Left ventricle myocardium superior (tissue), 1 donor: Measurements from ENCODE around the gene MSANTD1. TPM values are rescaled to one million over a fixed set of nuclear protein-coding genes. Genes with fewer than 3 reads are reported as not detected.

Source experiments
- ATAC-seq: fragments of 200-7000 bp; cut with Tn5 transposase; one replicate; pipeline ENCODE4 v1.9.1; 2020; ENCODE audit warnings: mild to moderate bottlenecking, moderate library complexity
- DNase-seq: peaks from one replicate; pipeline ENCODE4 v3.0.0-alpha.2; 2020
- intact Hi-C: fragments of 100-400 bp; cut with micrococcal nuclease; formaldehyde crosslinking; loops from one replicate; pipeline ENCODE4 v1.11.0; 2022
- long read RNA-seq: library from polyadenylated mRNA; unstranded; transcript quantifications from one replicate; pipeline ENCODE4 v2.0.0, GENCODE V29; 2021
- total RNA-seq: library from RNA; stranded (reverse); fragmentation: NEBNext Ultra II Directional; extraction: Animal tissue kit (Norgen Biotek cat#: 25700); gene quantifications from one replicate; pipeline ENCODE4 v1.2.1, GENCODE V29; 2021
- donor health status: DM: no; HTN: yes; CAD: no; lungs with severe emphysema.

The MSANTD1 gene
- 0.45 TPM for total RNA-seq
- long read RNA-seq: 0 reads

DNA sequence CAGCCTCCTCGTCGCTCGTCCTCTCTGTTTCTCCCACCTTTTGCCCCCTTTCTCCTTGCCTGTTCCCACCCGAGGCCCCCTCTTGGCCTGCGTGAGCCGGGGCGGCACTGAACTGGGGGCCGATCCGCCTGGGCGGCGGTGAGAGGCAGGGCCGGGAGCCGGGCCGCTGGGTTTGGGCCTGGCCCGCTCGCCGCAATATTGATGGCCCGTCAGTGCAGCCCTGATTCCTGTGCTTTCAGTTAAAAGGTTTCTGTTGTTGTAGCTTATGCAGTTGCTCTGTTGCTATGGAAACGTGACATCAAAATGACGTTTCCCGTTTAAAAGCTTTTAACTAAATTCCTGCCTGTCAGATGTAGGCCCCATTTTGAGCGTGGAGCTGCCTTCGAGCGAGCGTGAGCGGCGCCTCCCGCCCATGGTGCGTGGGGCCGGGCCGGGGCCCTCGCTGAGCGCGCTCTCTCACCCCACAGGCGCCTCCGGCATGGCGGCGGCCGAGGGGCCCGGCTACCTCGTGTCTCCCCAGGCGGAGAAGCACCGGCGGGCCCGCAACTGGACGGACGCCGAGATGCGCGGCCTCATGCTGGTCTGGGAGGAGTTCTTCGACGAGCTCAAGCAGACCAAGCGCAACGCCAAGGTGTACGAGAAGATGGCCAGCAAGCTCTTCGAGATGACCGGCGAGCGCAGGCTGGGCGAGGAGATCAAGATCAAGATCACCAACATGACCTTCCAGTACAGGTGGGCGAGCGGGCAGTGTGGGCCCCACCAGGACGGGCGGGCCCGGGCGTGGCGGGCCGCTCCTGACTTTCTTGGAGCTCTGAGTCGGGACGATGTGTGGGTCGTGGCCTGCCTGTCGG lies at the start of gene MSANTD1:
Gene MSANTD1, plus strand, starts transcription at position 349 of the 851 bp plus-strand sequence. Its CDS starts 64 bp downstream, at position 413.
- ATAC-seq (no peak), DNase-seq (no peak)
- intact Hi-C loops: no loop called here

DNA sequence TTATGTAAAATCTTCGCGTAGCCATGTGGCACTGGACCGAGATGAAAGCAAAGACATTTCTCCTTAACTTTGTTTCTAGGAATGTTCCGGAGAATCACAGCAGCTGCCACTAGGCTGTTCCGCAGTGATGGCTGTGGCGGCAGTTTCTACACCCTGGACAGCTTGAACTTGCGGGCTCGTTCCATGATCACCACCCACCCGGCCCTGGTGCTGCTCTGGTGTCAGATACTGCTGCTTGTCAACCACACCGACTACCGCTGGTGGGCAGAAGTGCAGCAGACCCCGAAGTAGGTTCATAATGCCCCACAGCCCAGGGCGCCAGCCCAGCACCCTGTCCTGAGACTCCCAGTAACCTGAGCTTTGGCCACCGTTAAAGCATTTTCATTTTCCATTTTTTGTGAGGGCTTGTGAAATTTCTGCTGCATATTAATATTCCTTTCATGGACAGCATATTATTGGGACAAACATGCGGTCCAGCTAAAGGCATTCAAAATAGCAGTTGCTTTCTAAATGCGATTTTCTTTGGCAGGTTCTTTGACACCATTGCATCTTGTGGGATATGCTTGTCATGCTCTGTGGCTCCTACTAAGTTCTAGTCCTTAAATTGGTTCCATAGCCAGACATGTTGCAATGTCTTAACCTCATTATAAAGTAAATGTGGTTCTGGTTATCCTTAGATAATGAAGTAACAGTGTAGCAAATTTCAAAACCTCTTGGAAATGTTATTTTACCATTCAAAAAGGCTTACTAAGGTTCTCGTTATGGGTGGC lies 49.1 kb upstream of the MSANTD1 start:
- DNase-seq (no peak), ATAC-seq (peak; percentile 57)
- intact Hi-C loops: no loop called here

DNA sequence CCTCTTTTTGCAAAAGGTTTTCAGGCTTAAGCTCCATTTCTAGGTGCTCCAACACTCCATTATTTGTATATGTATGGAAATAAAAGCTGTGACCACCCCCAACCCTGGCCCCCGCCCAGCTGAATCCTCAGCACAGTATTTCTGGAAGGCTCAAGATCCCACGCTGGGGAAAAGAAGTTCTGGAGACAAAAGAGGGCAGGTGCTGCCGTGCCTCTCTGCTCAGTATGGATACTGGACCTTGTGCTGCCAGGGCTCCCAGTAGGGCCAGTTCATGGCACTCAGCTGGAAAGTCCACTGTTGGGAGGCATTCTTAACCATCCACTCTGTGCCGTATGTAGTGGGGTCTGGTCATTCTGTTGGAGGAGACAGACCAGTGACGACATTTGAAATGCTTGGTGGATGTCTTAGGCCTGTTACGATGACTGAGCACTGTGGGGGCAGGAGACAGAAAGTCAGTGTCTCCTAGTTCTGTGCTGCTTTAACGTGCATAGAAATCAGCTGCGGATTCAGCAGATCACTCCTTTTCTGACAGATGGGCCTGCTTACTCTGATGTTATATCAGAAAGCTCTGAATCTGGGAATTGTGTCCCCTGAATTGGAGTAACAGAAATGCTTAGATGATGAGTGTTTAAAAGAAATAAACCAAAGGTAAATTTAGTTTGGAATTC lies 48.4 kb upstream of the MSANTD1 start:
- ATAC-seq: no peak
- intact Hi-C loops: no loop called here
- no peak for DNase-seq

DNA sequence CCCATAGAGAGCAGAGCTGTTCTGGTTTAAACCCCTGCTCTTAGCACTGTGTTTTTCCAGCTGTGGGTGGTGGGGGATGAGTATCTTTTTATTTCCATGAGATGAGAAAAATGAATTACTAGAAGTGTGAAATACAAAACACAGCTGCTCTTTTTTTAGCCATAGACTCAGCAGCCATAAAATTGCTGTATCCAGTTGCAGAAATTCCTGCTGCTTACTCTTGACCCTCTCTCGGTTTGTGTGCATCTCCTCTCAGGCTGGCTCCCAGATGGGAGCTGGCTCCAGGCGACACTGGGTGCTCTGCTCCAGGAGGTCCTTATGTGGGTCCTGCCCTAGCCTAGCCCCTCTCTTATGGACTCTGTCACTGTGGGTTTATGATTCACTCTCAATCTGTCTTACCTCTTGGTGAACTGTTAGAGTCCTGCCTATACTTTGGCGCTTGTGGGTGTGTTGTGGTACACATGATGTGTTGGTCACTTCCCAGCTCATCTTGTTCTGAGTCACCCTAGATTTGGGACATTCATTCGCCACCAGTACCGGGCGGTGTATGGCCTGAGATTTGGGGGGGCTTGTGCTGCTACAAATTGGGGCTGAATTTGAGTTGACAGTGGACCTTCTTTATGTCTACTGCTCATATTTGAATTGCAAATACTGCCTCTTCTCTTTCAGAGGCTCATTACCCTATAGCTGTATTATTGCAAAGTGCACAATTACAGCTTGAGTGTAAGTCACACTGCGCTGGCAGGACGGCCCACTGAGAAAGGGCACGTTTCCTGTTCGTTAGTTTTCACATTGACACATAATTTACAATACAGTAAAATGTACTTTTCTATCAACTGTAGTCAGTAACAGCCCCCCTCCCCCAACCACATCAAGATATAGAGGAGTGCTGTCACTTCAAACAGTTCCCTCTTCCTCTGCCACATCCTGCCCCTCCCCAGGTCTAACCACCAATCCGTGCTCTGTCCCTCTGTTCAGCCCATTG lies 46.9 kb upstream of the MSANTD1 start:
- intact Hi-C loops: no loop called here
- ATAC-seq (no peak), DNase-seq (no peak)

DNA sequence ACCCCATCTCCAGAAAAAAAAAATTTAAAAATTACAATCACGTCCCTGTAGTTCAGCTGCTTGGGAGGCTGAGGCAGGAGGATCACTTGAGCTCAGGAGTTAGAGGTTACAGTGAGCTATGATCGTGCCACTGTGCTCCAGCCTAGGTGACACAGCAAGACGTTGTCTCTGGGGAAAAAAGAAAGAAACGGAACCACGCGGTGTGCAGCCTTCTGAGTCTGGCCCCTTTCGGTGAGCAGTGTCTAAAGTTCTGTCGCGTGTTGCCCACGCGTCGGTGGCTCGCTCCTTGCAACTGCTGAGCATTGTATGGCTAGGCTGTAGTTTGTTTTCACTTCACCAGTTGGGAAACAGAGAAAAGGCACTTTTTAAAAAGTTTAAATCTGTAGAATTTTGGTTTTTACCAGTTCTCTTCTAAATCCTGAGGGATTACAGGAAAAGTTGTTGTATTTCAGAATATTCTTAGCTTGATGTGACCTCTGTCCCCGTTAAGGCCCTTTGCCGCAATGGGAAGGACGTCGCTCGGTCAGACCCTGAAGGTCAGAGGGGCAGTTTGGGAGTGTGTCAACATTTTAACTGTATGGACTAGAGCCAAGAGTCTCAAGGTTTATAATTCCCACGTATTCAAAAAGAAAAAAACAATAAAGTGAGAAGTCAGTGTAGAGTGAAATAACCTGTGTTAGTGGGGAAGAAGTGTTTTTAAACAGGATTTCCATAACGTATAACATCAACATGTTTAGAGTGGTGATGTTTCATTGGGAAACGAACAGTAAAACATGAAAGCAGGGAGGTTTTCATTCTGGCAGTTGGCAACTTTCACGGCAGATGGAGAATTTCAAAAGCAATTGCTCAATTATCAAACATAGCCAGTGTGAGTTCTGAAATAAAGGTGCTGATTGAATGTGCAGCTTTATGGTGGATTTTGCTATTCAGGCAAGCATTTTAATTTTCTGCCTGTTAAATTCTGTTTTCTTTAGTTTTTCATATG lies 45.8 kb upstream of the MSANTD1 start:
- DNase-seq (no peak), ATAC-seq (peak; percentile 23)
- intact Hi-C loops: no loop called here

DNA sequence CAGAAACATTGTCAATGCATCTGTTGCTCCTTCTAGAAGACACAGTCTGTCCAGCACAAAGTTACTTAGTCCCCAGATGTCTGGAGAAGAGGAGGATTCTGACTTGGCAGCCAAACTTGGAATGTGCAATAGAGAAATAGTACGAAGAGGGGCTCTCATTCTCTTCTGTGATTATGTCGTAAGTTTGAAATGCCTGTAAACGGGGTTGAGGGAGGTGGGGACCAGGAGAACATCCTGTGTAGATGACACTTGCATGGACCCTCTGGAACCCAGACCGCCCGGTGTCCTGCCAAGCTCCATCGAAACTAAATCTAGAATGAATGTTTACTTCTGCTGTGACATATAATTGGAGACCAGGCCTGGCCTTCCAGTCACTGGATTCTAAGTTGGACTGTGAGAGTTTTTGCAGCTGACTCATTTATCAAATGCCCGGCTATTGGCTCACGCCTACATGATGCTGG lies 45.0 kb upstream of the MSANTD1 start:
- intact Hi-C loops: no loop called here
- peak; percentile 60 for ATAC-seq
- DNase-seq: peak; percentile 51

DNA sequence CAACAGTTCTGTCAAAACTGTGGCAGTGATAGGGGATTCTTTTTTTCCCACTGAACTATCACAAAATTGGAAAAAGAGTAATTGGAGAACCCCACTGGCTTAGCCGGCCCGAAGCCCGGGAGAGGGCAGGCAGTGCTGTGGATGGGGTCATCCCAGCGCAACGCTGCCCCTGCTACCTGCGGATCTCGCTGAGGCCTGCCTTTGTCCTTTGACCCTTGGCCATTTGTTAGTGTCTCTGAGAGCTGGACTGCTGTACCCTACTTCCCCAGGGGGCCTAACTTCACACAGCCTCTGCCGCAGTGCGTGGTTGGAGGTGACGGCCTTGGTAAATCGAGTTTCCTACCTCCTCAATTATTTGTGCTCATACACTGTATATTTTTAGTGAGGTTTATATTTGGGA lies 43.0 kb upstream of the MSANTD1 start:
- no peak for DNase-seq
- intact Hi-C loops: no loop called here
- ATAC-seq: no peak

DNA sequence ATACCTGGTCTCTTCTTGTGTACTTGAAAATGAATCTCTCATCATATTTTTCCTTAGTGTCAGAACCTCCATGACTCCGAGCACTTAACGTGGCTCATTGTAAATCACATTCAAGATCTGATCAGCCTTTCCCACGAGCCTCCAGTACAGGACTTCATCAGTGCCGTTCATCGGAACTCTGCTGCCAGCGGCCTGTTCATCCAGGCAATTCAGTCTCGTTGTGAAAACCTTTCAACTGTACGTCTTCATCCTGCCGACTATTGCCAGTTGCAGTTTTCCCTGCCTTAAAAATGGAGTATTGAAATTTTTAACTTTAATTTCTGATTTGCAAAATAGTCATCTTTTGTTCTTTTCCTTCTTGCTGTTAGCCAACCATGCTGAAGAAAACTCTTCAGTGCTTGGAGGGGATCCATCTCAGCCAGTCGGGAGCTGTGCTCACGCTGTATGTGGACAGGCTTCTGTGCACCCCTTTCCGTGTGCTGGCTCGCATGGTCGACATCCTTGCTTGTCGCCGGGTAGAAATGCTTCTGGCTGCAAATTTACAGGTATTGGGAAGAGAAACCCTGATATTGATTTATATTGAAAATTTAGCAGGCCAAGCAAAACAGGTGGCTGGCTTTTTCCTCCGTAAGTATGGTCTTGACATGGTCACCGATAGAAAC lies 42.4 kb upstream of the MSANTD1 start:
- DNase-seq: no peak
- intact Hi-C loops: no loop called here
- no peak for ATAC-seq

DNA sequence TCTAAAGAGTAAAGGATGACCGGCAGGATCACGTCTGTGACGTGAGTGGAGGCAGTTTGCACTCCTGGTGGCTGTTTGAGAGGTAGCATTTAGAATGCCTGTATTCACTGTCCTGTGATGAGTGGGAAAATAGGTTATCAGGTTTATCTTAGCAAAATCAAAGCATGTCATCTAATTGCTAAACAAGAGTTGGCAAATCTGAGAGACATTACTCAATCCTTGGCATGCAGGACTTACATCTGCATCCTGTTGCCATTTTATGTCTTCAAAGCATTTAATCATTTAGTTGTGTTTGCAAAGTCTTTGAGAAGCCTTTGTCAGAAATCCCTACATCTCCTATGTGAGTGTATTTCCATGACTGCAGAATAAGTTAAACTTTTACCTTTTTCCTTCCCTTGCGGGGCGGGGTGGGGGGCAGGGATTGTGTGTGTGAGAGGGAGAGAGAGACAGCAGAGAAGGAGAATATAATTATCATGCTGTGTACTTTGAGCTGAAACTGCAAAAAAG lies 41.4 kb upstream of the MSANTD1 start:
- intact Hi-C loops: no loop called here
- no peak for ATAC-seq

DNA sequence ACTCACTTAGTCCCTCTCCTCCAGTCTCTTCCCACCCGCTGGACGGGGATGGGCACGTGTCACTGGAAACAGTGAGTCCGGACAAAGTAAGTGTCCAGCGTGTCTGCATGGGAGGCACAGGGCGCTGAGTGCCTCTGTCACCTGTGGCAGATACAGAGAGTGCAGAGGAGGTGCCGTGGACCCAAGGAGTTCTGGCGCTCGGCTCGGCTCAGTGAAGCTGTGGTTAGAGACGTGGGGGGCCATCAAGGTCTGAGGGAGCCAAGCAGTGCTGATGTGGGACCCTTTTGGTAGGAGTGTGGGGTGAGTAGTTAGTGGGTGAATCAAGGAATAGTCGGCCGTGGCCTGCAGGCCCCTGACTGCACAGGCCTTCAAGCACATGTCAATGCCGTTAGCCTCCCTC lies 40.1 kb upstream of the MSANTD1 start:
- ATAC-seq: no peak
- intact Hi-C loops: no loop called here
- DNase-seq: no peak

More for the DNA sequence above, 41.4 kb upstream of the MSANTD1 start:
- DNase-seq: no peak

DNA sequence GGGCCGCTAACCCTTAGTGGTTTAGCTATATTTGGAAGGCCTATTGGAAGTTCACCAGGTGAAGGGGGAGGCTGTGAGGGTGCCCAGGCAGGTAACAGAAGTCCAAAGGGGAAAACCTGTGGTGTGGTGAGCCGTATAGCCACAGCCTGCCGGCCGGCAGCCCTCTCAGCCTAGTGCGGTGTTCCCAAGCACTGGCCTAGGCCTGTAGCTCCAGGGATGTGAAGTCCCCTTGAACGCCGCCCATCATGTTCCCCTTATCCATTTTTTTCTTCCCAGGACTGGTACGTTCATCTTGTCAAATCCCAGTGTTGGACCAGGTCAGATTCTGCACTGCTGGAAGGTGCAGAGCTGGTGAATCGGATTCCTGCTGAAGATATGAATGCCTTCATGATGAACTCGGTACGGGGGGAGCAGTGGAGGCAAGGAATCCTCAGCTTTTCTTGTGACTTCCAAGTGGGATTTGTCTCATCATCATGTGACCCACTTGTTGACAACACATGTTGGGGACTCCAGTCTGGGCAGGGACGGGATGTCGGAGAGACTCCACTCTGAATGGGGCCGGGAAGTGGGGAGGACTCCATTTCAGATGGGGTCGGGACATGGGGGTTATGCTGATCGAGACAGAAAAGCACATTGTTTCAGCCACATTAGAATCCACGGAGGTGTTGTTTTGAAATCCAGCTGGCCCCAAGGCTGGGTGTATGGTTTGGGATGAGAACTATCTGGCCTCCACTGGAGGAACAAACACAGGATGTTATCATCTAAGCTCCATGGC lies 39.2 kb upstream of the MSANTD1 start:
- no peak for ATAC-seq
- no peak for DNase-seq
- intact Hi-C loops: no loop called here

DNA sequence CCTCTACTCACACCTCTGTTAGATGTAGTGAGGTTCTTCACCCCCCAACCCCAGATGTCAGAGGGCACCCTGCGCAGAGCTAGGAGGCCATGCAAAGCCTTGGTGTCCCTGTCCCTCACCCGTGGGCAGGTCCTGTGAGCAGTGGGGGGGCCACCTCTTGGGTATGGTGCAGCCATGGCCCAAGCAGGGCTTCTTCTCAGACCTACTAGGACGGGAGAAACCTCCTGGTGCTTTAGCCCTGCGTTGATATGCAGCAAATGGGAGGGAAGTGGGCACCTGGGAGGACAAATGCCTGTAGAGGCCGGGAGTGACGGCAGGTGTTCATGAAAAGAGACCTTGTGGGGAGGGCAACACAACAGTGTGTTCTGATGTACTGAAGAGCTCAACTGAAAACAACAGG lies 38.5 kb upstream of the MSANTD1 start:
- ATAC-seq (no peak), DNase-seq (no peak)
- intact Hi-C loops: no loop called here

DNA sequence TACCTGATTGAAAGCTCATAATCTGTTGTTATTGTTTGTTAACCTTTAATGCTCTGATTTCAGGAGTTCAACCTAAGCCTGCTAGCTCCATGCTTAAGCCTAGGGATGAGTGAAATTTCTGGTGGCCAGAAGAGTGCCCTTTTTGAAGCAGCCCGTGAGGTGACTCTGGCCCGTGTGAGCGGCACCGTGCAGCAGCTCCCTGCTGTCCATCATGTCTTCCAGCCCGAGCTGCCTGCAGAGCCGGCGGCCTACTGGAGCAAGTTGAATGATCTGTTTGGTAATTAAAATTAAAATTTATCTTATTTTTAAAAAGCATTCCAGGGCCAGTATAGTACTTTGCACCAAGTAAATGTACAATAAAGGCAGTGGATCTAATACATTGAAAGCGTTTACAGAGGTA lies 37.1 kb upstream of the MSANTD1 start:
- intact Hi-C loops: no loop called here
- DNase-seq (no peak), ATAC-seq (no peak)

DNA sequence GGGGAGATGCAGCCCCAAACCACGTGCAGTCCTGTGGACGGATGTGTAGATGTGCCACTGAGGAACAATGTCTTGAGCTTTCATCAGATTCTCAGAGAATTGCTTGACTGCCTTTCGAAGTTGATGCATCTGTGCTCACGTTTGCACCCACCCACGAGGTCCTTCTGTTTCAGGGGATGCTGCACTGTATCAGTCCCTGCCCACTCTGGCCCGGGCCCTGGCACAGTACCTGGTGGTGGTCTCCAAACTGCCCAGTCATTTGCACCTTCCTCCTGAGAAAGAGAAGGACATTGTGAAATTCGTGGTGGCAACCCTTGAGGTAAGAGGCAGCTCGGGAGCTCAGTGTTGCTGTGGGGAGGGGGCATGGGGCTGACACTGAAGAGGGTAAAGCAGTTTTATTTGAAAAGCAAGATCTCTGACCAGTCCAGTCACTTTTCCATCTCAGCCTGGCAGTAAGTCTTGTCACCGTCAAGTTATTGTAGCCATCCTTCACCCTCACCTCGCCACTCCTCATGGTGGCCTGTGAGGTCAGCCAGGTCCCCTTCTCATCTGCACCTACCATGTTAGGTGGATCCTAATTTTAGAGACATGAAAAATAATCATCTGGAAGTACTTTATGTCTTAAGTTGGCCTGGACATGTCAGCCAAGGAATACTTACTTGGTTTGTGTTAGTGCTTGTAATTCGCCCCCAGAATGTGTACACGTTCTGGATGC lies 36.4 kb upstream of the MSANTD1 start:
- intact Hi-C loops: no loop called here
- DNase-seq (no peak), ATAC-seq (no peak)

DNA sequence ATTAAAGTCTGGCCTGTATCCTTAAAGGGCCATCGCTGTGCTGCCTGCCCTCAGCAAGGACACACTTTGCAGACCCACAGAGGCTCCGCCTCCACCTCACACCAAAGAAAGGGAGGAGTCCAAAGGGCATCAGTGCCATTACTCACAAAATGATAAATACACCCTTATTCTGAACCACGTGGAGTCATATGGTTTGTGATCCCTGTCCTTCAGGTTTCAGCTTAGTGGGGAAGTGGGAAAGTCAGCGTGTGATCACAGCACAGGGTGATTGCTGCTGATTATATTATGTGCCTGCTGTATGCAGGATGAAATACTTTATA lies 35.9 kb upstream of the MSANTD1 start:
- intact Hi-C loops: no loop called here
- DNase-seq: no peak
- no peak for ATAC-seq
